CD4-positive, alpha-beta T cell treated with Interleukin-6 for 4 hours (primary cell): ENCODE results near the gene ZBTB20.

Experiments used
- DNase-seq: peaks from one replicate; pipeline ENCODE4 v3.0.0-alpha.2; 2020; ENCODE audit warnings: mixed read lengths

The ZBTB20 gene

GRCh38 chr3:114615523-114616085 is 531.5 kb downstream of the ZBTB20 start:
- DNase-seq, result no peak

- DNase-seq, result no peak
Observed at GRCh38 chr3:114609973-114610630, 537.0 kb downstream of the ZBTB20 start.

GRCh38 chr3:114608293-114608692 is 538.8 kb downstream of the ZBTB20 start:
- DNase-seq, result no peak

GRCh38 chr3:114606336-114606735 is 540.8 kb downstream of the ZBTB20 start:
- no peak for DNase-seq

GRCh38 chr3:114600571-114600970 is 546.5 kb downstream of the ZBTB20 start:
- no peak for DNase-seq

GRCh38 chr3:114597871-114598270 is 549.2 kb downstream of the ZBTB20 start:
- DNase-seq, result no peak

- no peak for DNase-seq
Observed at GRCh38 chr3:114597012-114597411, 550.1 kb downstream of the ZBTB20 start.

- DNase-seq, result no peak
Observed at GRCh38 chr3:114596147-114596546, 550.9 kb downstream of the ZBTB20 start.

- DNase-seq, result no peak
Observed at GRCh38 chr3:114595522-114596028, 551.5 kb downstream of the ZBTB20 start.

GRCh38 chr3:114590309-114591047 is 556.6 kb downstream of the ZBTB20 start:
- DNase-seq, result no peak

- DNase-seq, result no peak
Observed at GRCh38 chr3:114587986-114588385, 559.1 kb downstream of the ZBTB20 start.

GRCh38 chr3:114586119-114586518 is 561.0 kb downstream of the ZBTB20 start:
- DNase-seq, result no peak

GRCh38 chr3:114585687-114586086 is 561.4 kb downstream of the ZBTB20 start:
- no peak for DNase-seq

- DNase-seq, result no peak
Observed at GRCh38 chr3:114584734-114585371, 562.2 kb downstream of the ZBTB20 start.

- DNase-seq, result no peak
Observed at GRCh38 chr3:114582929-114583328, 564.2 kb downstream of the ZBTB20 start.

GRCh38 chr3:114572364-114573062 is 574.6 kb downstream of the ZBTB20 start:
- DNase-seq, result no peak

GRCh38 chr3:114571363-114571762 is 575.7 kb downstream of the ZBTB20 start:
- no peak for DNase-seq

GRCh38 chr3:114569186-114569585 is 577.9 kb downstream of the ZBTB20 start:
- no peak for DNase-seq

- DNase-seq, result no peak
Observed at GRCh38 chr3:114567771-114568170, 579.3 kb downstream of the ZBTB20 start.

- no peak for DNase-seq
Observed at GRCh38 chr3:114566767-114567166, 580.3 kb downstream of the ZBTB20 start.

GRCh38 chr3:114566162-114566755 is 580.8 kb downstream of the ZBTB20 start:
- DNase-seq, result no peak

- DNase-seq, result no peak
Observed at GRCh38 chr3:114565216-114565615, 581.9 kb downstream of the ZBTB20 start.
